GM19025 (cell line): ENCODE data around the gene PEX26.
"Not testable (repeated sequence)": the region's sequence is repeated elsewhere in the genome, so short reads cannot be mapped to it uniquely, and the experiment has no call there.

Experiments used
- ATAC-seq: cut with Tn5 transposase; IDR thresholded peaks from one replicate; pipeline ENCODE4 v1.9.1; 2021; ENCODE audit warnings: mild to moderate bottlenecking, low read depth, moderate library complexity; ENCODE audit not compliant: unreplicated experiment

PEX26 gene

GRCh38 chr22:18070556-18071306 lies 7.1 kb upstream of the PEX26 start:
- ATAC-seq = no peak

DNA sequence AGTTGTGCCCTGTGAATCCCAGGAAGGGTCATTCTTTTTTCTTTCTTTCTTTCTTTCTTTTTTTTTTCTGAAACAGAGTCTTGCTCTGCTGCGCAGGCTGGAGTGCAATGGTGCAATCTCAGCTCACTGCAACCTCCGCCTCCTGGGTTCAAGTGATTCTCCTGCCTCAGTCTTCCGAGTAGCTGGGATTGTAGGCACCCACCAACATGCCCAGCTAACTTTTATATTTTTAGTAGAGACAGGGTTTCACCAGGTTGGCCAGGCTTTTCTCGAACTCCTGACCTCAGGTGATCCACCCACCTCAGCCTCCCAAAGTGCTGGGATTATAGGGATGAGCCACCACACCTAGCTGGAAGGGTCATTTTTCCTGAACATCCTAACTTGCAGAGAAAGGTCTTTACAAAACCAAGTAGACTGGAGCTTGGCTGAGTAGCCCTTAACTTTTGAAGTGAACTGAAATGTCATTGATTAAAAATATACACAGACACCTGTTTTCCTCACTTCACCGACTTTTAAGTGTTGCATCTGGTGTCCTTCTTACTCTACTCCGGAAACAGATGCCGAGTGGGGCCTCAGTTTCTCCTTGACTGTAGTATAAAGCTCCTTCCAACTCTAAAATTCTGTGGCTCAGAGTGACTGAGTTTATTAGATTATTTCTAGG lies 6.4 kb upstream of the PEX26 start:
- ATAC-seq = not testable (repeated sequence)

DNA sequence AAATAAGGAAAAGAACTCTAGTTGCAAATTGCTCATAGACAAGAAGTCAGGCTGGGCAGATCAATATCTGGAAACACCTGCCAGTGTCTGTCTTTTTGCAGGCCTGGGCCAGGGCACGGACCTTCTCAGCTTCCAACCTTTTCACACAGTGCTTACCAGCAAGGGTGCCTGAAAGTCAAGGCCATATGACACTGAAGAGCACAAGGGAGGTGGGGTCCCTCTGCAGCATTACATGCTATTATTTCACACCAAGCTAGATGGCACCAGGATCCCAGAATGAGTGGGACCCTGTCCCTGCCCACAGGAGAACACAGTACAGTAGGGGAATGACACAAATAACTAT lies 5.9 kb upstream of the PEX26 start:
- no peak for ATAC-seq

DNA sequence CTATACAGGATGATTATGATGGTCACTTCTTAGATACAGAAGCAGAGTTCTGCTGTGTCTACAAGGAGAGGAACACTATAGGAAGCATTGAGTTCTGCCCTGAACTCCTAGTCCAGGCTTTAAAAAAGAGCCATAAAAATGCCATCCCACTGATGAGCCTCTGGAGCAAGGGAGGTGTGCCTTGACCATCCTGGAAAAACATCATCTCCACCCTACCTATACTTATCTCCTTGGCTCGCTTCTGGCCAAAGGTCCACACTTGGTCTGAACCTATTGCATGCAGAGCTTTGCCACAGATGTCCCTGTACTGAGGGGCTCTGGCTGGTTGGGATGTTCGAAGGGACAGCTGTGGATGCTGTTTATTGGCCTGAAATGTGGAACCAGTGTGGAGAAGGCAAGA lies 4.3 kb upstream of the PEX26 start:
- ATAC-seq = no peak

GRCh38 chr22:18073927-18074326 lies 3.9 kb upstream of the PEX26 start:
- ATAC-seq = not testable (repeated sequence)

DNA sequence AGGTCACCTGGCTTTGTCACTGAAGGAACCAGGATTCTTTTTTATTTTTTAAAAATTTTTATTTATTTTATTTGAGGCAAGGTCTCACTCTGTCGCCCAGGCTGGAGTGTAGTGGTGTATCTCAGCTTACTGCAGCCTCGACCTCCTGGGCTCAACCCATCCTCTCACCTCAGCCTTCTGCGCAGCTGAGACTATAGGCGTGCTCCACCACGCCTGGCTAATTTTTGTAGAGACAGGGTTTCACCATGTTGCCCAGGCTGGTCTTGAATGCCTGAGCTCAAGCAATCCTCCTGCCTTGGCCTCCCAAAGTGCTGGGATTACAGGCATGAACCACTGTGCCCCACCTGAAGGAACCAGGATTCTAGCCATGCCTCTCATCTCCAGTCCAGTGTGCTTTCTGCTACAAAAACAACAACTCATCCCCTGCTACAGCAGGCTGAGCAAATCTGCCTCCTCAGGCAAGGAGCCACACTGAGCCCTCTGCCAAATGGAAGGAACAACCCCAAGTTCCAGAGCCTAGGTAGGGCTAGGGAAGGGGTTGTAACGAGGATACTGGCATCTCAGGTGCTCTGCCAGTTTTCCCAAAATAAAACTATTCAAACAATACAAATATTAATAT lies 2.6 kb upstream of the PEX26 start:
- no peak for ATAC-seq

DNA sequence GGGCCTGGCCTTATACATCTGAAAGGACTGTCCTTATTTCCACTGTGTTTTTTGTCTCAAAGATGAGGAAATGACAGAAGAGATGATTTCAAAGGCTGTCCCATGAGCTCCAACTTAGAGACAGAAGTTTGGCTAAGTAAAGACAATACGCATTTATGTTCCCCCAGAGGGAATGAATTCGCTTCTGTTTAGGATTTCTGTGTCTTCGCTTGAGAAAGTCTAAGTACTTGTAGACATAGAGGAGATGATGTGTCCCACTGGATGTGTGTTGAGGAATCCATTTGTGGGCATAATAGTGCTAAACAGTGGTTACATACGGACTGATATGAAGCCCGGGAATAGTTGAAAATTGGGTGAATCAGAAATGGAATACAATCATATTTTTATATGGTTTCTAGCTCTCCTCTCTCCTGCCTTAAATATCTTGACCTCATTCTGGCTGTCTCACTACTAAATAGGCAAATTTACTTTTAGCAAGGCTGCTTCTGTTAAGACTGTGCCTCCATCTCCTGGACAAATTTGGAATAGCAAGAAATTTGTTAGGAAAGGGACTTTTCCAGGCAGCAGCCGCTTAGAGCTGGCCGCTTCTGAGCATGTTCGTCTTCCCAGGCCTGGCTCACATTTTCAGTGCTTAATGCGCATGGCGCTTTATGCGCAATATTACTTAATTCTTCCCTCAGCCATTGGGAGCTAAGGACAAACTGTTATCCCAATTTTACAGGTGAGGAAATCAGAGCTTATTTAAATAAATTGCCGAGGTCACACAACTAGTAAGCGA lies 1.9 kb upstream of the PEX26 start:
- ATAC-seq = no peak

DNA sequence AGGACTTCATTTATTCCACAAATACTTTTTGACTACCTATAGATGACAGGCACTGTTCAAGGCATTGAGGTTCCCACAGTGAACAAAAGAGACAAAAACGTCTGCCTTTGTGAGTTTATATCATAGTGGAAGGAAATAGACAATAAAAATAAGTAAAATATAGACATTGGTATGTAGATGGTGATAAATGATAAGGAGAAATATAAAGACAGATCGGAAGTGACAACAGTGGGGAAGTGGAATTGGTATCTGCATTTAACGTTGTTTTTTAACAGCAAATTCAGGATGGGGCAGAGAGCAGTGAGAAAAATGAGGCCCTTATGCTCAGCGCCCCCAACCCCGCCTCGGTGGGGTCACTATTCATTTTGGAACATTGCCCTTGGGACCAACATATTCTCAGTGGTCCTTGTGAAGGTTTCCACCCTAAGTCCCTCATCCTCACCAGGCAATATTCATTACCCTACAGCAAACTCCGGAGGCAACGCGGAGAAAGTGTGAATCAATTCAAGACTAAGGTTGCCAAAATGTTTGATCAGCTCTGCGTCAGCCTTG lies 627 bp upstream of the PEX26 start:
- ATAC-seq = no peak

DNA sequence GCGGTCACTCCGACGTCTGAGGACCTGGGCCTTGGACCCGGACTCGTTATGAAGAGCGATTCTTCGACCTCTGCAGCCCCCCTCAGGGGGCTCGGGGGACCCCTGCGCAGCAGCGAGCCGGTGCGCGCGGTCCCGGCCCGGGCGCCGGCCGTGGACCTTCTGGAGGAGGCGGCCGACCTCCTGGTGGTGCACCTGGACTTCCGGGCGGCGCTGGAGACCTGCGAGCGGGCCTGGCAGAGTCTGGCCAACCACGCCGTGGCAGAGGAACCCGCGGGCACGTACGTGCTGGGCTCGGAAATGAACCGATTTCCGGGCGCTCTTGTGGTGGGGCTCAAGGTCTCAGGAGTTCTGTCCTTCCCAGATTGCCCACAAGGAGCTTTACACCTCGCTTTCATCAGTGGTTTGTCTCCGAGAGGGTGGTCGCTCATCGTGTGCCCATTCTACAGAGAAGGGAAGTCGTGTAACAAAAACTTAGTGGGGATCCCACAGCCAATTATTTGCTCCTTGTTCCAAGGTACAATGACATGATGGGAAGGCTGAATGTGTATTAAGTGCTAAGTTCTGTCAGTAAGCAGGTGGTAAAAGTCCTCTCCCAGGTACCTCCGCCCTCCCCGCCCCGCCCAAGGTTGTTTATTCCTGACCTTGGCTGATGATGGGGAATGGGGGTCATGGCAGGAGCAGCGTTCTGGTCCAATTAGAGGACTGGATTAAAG lies 695 bp downstream of the PEX26 start:
- no peak for ATAC-seq

- ATAC-seq = no peak
These were observed 2.0 kb downstream of the PEX26 start for GRCh38 chr22:18079706-18080233.

DNA sequence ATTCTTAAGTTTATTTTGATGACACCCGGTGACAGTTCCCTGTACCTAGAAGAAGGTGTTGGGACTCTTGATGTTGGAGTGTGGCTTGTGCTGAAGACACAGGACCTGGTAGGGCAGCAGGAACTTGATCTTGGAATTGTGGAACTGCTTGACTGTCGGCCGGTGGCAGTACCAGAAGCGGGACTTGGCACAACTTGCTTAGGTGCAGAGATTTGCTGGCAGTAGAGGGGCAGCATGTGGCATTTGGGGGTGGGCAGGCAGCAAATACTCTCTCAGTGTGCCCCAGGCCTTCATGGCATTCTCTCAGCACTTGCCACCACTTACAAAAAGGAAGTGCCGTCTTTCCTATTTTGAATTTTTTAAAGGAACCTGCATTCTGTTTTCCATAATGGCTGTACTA lies 3.6 kb downstream of the PEX26 start:
- ATAC-seq = no peak

GRCh38 chr22:18082467-18082866 lies 4.7 kb downstream of the PEX26 start:
- no peak for ATAC-seq

- no peak for ATAC-seq
These were observed 5.6 kb downstream of the PEX26 start for GRCh38 chr22:18083406-18083805.

DNA sequence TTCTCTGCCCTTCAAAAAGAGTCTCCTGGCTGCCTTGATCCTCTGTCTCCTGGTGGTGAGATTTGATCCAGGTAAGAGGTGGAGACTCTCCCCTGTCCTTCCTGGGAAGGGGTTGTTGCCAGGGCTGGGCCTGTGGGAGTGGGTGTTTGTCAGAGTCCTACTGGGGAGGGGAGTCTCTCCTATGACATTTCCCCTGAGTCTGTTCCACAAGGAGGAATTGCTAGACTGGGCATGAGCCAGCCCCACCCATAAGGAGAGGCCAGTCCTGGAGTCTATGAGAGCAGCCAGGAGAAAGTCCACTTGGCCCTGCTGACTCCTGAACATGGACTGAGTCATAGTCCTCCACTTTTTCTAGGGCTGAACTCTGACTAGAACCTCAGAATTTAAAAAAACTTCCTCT lies 7.4 kb downstream of the PEX26 start:
- ATAC-seq = no peak

GRCh38 chr22:18087350-18087855 lies 9.6 kb downstream of the PEX26 start:
- no peak for ATAC-seq

- no peak for ATAC-seq
These were observed 11.2 kb downstream of the PEX26 start for GRCh38 chr22:18088825-18089568.

GRCh38 chr22:18090286-18090685 lies 12.5 kb downstream of the PEX26 start:
- no peak for ATAC-seq

DNA sequence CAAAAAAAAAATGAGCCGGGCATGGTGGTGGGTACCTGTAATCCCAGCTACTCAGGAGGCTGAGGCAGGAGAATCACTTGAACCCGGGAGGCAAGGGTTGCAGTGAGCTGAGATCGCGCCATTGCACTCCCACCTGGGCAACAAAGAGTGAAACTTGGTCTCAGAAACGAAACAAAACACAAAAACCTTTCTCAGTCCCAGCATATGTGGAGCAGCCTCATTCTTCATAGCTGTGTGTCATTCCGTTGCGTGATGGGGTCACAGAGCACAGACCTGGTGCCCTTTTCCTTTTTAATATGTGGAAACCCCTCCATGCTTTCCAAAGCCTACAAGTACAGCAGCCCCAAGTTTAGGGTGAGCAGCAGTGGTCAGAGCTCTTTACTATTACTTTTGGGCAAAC lies 13.7 kb downstream of the PEX26 start:
- ATAC-seq = no peak

DNA sequence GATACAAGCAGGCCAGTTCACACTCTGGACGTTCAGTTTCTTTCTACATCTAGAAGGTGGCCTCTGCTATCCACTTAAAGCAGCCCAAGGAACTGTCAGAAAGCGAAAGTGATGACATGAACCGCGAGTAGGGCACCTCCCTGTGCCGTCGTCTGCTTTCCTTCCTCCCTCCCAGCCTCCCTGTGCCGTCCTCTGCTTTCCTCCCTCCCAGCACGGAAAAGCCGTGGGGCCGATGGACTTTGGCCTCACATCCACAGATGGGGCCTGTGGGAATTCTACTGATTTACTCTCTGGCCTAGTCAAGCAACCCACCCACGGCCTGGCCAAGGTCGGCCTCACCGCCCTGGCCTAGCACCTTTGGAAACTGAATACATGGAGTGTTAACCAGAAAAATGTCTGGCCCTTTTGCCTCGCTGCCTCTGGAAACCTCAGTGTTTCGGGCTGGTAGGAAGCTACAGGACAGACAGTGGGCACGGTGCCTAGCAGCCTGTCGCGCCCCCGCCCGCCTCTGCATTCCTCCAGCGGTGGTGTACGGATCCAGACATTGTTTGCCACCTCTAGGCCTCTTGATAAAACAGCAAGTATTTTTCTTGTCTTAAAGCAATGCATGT lies 14.2 kb downstream of the PEX26 start:
- no peak for ATAC-seq
